HUES48 (cell line): Measurements from ENCODE around the gene SCMH1.

Experiments
- H3K27ac ChIP-seq: one replicate; pipeline ENCODE4 v1.7.0; 2013; ENCODE audit warnings: low read depth, low read length, inconsistent platforms
- H3K27me3 ChIP-seq: 2 replicates; pipeline ENCODE4 v1.6.1; 2013; ENCODE audit warnings: mild to moderate bottlenecking, low read length; ENCODE audit not compliant: control insufficient read depth, insufficient read depth
- H3K36me3 ChIP-seq: 2 replicates; pipeline ENCODE4 v1.6.1; 2013; ENCODE audit warnings: low read length; ENCODE audit not compliant: control insufficient read depth, insufficient read depth
- H3K4me1 ChIP-seq: 2 replicates; pipeline ENCODE4 v1.6.1; 2013; ENCODE audit warnings: mild to moderate bottlenecking, low read length; ENCODE audit not compliant: control insufficient read depth, insufficient read depth
- H3K4me3 ChIP-seq: 2 replicates; pipeline ENCODE4 v1.5.1; 2013; ENCODE audit warnings: mild to moderate bottlenecking, low read depth, low read length
- H3K9ac ChIP-seq: 2 replicates; pipeline ENCODE4 v1.6.1; 2013; ENCODE audit warnings: mild to moderate bottlenecking, low read depth, low read length, moderate library complexity
- H3K9me3 ChIP-seq: 2 replicates; pipeline ENCODE4 v1.6.1; 2013; ENCODE audit warnings: low read length; ENCODE audit not compliant: control insufficient read depth, insufficient read depth

SCMH1 gene

DNA sequence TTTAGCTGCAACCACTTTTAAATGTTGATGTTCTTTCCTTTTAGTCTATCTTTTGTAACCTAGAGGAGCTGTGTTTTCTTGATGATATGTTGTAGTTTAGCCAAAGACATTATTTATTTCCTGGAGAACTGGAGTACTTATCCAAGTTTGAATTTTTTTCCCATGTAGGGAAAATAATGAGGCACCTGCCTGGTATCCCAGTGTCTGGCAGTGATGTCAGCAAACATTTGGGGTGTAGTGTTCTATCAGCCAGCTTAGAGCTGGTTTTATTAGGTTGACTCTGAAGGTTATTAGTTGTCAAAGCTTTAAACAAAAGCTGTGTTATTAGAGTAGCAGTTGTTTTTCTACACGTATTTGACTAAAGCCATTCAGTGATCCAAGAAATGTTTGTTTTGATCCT is 259.4 kb downstream of the SCMH1 start:
- H3K36me3 ChIP-seq, result peaks cover 53% of the 10 kb centered on the region
- no peak overlapping the region for H3K9ac ChIP-seq
- no peaks in the 10 kb centered on the region for H3K9me3 ChIP-seq
- no peak overlapping the region for H3K4me3 ChIP-seq
- peaks cover 14% of the 10 kb centered on the region for H3K4me1 ChIP-seq
- H3K27me3 ChIP-seq, result no peaks in the 10 kb centered on the region
- H3K27ac ChIP-seq, result no peak overlapping the region

DNA sequence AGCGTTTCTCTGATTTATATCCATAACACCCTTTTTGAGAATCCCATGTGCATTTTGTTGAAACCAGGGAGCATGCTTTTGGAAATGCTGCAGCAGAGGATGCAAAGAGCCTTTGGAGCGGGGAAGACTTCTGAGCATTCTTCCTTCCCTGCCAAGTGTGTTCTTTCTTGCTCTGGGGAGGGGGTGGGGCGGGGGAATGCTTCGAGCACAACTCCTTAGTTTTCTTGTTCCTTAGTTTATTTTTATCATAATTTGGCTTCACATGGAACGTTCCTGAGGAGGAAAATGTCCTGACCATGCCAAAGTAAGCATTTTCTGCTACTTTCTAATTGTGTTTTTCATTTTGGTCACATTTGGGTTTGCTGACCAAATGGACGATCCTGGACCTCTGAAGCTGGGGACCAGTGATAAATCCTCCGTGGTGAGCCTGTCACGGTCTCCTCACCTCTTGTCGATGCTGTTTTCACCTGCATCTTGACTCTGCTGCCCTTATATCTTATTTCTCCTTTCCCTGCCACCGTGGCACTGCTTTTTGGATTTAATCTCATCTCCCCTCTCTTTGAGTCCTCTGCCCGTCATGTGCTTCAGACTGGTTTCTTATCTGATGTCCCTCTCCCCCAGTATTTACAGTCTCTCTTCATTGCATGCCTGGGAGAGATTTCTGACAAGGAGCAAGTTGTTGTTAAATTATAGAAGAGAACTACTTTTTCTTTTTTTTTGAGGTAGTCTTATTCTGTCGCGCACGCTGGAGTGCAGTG is 260.2 kb downstream of the SCMH1 start:
- Histone ChIP-seq H3K27me3 (no peaks in the 10 kb centered on the region), H3K9ac (no peak overlapping the region), H3K27ac (no peak overlapping the region), H3K4me1 (peaks cover 14% of the 10 kb centered on the region), H3K36me3 (peaks cover 44% of the 10 kb centered on the region), H3K9me3 (no peaks in the 10 kb centered on the region), H3K4me3 (peak overlapping the region; percentile 82; the same call in 1 of the 2 replicates)

DNA sequence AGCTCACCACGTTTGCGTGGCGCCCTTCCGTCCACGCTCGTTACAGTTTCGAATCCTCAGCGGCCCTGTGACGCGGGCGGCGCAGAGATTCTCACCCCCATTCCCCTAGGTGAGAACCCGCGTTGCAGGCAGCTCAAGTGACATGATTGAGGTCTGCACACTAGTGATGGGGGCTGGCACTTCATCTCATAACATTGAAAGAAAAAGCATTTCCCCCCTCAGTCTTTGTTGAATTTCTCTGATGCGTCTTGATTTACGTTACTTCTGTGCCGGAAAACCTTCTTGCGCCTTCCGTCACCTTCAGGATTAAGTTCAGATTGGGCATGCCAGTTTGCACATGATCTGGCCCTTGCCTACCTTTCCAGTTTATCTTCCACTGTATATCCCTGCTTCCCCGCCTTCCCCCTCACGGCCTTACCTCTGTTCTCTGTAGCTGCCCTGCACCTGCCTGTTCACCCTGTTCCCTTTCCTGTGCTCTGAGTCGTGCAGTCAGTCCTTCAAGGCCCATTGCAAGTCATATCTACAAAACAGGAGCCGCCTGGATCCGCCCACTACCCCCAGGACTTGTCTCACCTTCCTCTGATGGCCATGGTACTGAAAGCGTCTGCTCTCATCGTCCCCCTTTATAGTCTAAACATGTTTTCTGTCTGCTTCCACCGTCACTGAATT is 261.5 kb downstream of the SCMH1 start:
- Histone ChIP-seq H3K9me3 (no peaks in the 10 kb centered on the region), H3K27ac (peak overlapping the region; percentile 97), H3K36me3 (peaks cover 32% of the 10 kb centered on the region), H3K27me3 (no peaks in the 10 kb centered on the region), H3K4me3 (peak overlapping the region; percentile 82), H3K9ac (peak overlapping the region; percentile 95), H3K4me1 (peaks cover 14% of the 10 kb centered on the region)

DNA sequence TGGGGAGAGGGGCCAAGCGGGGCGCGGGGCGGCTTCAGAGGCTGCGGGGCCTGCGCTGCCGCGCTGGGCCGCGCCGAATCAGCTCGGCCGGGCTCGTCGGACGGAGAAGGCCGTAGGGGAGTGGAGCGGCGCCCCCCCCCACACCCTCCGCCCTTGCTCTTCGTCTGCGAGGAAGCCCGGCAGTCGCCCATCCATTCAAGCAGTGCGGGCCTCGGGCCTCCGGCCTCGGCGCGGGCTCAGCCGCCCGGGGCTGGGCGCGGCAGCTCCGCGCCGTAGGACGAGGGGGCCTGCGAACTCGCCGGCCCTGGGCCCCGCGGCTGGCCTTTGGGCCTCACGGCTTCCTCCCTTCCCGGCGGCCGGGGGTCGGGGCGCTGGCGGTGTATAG is 262.0 kb downstream of the SCMH1 start:
- H3K9me3 ChIP-seq, result no peaks in the 10 kb centered on the region
- H3K4me3 ChIP-seq, result peak overlapping the region; percentile 82
- H3K4me1 ChIP-seq, result peaks cover 14% of the 10 kb centered on the region
- peak overlapping the region; percentile 97 for H3K27ac ChIP-seq
- H3K36me3 ChIP-seq, result peaks cover 26% of the 10 kb centered on the region
- H3K9ac ChIP-seq, result peak overlapping the region; percentile 95
- H3K27me3 ChIP-seq, result no peaks in the 10 kb centered on the region

DNA sequence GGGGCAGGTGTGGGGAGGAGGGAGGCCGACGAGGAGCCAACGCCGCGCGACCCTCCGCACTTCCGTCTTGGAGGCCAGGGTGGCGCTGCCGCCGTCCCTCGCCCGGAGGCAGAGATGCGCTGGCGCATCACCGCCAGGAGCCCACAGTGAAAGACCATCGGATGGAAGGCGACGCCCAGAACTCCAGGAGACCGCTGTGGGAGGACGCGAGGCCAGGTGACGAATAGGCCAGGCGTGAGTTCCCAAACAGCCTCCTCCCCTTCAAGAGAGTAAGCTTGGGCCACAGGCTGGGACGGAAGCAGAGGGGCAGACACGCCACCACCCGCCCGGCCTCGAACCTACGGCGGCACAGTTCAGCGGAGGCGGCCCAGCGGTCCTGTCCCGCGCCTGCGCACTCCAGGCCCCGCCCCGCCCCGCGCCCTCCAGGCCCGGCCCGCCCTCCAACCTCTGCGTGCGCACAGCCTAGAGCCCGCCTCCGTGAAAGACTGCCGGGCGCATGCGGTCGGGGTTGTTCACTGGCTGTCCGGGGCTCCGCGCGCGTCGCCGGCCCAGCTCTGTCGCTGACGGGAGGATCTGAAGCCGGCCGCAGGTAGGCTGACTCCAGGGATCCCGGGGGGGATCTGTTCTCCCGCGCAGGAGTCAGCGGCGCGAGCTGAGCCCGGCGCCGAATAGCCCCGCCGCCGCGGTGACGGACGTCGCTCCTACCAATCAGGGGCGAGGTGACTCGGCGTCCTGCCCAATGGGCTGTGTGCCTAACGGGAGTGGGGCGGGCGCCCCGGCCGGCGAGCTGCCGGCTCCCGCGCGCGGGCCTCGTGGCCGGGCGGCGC is 262.7 kb downstream of the SCMH1 start, which contains the start of gene CTPS1:
CTPS1 (plus strand) TSS at position 456 of the 827 bp plus-strand sequence. CDS start 3,595 bp downstream, outside the sequence.
- Histone ChIP-seq H3K27me3 (no peaks in the 10 kb centered on the region), H3K9ac (peak within 1 kb of the TSS; percentile 95), H3K4me3 (peak within 1 kb of the TSS; percentile 82), H3K36me3 (peaks cover 20% of the 10 kb centered on the region), H3K27ac (peak within 1 kb of the TSS; percentile 97), H3K4me1 (peaks cover 14% of the 10 kb centered on the region), H3K9me3 (no peaks in the 10 kb centered on the region)

DNA sequence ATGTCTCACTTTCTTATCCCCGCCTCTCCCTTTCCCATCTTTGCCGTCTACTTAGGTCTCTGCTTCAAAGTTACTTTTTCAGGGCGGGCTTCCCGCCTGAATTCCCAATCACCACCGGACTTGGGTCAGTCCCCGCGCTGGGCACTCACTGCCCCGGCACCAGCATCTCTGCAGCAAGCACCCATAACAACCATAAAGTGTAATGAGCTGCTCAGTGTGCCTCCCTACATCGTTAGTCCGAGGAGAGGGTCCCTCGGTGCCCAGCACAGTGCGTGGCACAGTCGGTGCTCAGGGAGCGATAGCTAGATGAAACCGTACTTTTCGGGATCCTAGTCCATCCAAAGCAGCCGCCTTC is 263.2 kb downstream of the SCMH1 start:
- Histone ChIP-seq H3K4me1 (peaks cover 14% of the 10 kb centered on the region), H3K9me3 (no peaks in the 10 kb centered on the region), H3K27ac (peak overlapping the region; percentile 97), H3K4me3 (peak overlapping the region; percentile 82), H3K36me3 (peaks cover 14% of the 10 kb centered on the region), H3K27me3 (no peaks in the 10 kb centered on the region), H3K9ac (0 out of 2 replicates have a peak overlapping the region, but pooled peaks have one; percentile 95)

DNA sequence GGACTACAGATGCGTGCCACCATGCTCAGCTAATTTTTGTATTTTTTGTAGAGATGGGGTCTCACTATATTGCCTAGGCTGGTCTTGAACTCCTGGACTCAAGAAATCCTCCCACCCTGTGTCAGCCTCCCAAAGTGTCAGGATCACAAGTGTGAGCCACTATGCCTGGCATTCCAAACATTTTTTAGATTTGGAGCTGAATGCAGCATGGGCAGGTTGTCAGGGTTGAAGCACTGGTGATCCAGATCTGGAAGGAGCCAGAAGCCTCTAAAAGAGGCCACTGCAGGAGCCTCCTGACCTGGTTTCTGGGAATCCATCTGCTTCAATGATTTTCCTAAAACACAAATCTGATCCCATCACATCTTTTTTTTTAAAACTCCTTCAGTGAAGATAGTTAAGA is 264.4 kb downstream of the SCMH1 start:
- Histone ChIP-seq H3K9ac (no peak overlapping the region), H3K27me3 (no peaks in the 10 kb centered on the region), H3K36me3 (peaks cover 4% of the 10 kb centered on the region; the same call in 1 of the 2 replicates), H3K9me3 (no peaks in the 10 kb centered on the region), H3K27ac (no peak overlapping the region), H3K4me1 (peaks cover 14% of the 10 kb centered on the region), H3K4me3 (no peak overlapping the region)
